NCI-H510A treated with DMSO at 0.1 percent for 48 hours (cell line): ENCODE measurements around the gene NFASC.
A peak's percentile ranks its signal among the peaks of the same experiment; 100 is the strongest.

ENCODE experiments used
- DNase-seq: peaks from one replicate; lab custom pipeline; 2025; lab: John Stamatoyannopoulos, UW

Gene NFASC

DNA sequence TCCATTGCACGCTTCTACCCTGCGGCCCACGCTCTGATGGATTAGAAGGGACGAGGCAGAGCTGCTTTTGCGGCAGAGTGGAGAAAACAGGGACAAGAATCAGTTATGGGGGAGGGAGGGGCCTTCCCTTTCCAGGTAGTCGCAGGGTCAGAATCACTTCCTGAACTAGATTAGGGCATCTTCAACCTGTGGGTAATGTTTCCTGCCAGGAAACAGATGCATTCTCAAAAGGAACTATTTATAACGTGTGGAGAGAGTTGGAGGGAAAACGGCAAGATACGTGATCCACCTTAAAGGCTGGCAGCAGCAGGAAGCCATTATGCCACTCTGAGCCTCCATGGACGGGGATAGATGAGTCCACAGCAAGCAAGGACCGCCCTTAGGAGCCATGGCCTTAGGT lies 112.5 kb downstream of the NFASC start:
- no peak for DNase-seq

- DNase-seq, result no peak
Observed at GRCh38 chr1:204983881-204984280, 113.2 kb downstream of the NFASC start.

DNA sequence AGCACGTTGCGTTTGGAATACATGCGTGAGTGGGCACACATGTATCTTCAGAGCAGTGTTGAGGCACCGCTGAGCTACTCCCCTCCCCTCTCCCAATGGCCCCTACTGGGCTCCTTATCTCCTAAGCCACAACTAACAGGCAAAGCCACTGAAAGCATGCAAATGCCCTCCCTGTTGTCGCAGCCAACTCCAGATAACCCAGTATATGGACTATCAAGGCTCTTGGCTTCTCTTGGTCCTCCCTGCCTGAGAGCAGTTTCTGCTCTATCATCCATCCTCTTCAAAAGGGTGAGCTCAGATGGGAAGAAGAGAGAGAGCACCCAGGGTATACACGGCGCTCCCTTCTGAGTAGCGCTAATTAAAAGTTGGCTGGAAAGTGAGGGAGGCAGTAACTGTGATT lies 113.8 kb downstream of the NFASC start:
- DNase-seq, result no peak

DNA sequence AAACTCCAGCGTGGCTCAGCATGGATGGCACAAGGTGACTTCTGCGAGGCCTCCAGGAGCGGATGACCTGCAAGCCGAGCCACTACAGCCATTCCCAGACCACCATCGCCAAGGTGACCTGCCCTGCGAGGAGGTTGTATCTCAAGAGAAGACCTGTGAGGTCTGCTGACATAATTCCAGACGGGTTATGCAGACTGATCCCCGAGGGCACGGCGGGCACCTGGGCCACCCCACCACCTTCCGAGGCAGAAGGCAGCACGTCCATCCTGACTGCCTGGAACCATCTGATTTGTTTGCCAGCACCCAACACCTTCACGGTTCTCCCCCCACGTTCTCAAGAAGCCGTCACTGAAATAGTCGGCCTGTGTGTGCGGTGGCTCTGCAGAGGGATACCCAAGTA lies 115.5 kb downstream of the NFASC start:
- DNase-seq, result no peak

DNA sequence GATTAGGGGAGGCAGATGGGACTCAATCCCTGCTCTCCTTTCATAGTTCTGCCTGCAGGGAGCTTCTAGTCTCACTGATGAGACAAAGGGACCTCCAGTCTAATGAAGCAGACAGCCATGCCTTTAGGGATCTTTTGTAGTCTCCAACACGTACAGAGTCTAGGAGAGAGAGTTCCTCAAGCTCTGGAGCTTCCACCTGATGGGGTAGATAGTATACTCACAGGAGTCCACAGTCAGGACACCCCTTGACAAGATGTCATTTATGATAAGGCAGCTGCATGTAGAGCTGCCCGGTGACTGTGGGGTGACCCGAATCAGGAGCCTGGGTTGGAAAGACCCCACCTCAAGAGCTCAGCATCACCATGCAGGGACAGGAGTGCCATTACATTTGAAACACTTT lies 117.0 kb downstream of the NFASC start:
- no peak for DNase-seq

DNA sequence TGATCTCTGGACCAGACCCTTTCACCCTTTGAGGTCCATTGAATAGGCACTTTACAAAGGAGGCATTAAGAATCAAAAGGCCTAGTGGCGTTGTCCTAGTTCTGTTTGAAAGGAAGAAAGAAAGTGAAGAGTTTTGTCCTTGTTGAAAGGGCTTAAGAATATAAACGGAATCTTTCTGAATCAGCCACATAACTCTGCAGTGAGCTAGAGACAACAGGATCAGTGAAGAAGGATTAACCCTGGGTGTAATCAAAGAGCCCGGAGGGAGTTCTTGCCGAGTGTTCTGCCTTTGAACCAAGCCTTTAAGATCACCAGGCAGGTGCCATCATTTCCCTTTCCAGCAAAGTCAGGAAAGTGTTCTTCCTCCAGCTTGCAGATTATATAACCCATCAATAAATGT lies 117.5 kb downstream of the NFASC start:
- no peak for DNase-seq

- peak; percentile 45 for DNase-seq
Observed at GRCh38 chr1:204989266-204990058, 118.8 kb downstream of the NFASC start.

DNA sequence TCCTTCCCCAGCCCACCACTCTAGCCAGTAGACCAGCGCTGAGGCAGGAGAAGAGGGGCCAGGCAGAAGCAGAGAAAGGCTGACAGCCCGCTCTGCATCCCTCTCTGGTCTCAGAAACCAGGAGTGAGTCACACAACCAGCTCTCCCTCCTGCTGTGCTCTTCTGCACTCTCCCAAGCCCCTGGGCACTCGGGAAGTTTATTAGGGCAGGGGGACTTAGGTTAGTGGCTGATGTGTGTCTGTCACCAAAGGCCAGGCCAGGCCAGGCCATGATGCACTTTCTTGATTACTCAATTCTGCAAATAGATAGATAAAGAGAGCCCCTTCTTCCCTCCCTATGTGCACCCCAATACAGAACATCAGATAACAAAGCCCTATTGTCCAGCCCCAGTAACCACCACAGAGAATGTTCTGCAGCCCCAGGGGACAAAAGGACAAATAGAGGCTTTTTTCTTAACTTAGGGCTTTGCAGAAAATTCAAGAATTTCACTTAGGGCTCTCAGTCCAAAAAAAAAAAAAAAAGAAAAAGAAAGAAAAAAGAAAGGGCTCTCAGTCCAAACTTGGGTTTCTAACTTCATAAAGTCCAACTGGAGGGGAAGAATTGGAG lies 119.5 kb downstream of the NFASC start:
- DNase-seq, result no peak

DNA sequence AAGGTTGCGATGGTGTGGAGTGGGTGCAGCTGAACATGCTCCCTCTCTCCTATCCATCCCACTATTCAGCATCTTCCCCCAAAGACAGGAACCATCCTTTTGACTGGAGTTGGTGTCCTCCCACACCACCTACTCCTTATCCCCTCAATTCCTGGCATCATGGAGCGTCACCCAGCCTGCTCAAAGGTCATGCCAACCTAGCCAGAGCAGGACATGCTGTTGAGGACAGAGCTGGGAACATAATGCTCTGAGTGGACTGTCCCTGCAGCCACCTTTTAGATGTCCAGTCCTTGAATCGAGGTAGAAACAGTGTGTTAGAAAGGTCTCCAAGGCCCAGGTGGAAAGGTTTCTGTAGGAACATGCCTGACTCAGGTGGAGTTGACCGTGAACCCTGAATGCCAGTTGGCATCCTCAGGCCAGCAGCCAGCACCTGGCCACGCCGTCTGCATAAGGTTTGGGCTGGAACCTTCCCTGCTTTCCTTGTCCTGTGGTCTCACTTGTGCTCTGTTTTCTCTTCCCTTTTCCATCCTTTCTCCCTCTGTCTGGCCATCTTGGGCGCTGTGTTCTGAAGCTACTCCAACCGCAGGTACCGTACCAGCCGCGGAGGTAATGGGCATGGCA lies 120.2 kb downstream of the NFASC start:
- no peak for DNase-seq

GRCh38 chr1:204991342-204991844 lies 120.7 kb downstream of the NFASC start:
- DNase-seq, result no peak

DNA sequence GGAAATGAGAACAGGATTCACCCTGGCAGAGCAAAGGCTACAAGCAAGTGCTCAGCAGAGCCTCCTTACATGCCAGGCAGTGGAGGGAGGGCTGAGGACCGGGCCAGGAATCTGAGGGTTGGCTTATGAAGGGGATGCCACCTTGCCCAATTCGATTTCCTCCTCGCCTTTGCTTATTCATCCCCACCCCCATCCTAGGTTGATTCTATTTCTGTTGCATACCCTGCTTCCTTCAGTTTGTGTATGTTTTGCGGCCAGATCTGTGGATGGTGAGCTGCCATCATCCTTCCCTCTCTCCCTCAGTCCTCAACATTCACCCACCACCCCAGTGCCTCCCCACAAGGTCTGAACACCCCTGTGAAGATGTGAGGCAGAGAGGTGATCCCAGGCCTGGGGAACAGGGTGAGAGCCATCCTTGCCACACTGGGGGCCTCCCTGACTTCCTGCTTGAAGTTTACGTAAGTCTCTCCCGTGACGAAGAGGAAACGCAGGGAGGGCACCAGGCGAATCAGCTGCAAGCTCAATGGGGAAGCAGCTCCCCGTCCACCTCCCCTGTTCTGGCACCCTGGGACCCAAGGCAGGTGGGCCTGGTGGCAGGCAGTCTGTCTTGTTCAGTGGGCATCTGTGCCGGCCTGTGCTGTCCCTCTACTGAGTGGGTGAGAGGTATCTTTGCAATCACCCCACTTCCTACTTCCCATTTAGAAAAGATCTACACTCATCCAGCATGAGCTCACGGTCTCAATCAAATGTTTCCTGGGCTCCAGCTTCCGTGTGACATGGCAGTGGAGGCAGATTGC lies 121.7 kb downstream of the NFASC start:
- no peak for DNase-seq

- DNase-seq, result no peak
Observed at GRCh38 chr1:204992998-204993314, 122.3 kb downstream of the NFASC start.

DNA sequence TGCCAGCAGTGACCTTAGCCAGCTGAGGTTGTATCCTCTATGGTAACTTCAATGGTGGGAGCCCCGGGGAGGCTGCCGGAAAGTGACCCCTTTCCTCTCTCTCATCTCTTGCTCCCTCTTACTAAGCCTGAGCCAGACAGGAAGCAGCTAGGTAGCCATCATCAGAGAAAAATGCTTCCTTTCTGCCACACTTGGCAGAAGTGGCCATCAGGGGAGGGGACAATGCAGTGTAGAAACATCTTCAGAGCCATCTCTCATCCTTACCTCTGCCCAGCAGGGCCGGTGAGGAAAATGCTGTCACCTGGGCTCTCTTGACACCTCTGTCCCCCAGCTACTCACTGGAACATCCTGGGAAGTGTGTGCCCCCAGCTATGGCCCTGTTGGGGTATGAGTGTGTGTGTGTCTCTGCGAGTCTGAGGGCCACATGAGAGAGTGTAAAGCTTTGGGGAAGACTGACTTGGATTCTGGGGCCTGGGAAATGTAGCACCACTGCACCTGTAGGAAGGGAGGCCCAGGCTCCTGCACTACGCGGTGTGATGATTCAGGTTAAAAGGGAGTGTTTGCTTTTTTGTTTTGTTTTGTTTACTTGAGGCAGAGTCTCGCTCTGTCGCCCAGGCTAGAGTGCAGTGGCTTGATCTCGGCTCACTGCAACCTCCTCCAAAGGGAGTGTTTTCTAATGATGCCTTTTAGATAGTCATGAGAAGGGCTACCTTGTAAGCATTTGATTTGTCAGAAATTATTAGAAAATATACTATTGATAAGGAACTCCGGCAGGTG lies 123.6 kb downstream of the NFASC start:
- DNase-seq, result peak; percentile 6

DNA sequence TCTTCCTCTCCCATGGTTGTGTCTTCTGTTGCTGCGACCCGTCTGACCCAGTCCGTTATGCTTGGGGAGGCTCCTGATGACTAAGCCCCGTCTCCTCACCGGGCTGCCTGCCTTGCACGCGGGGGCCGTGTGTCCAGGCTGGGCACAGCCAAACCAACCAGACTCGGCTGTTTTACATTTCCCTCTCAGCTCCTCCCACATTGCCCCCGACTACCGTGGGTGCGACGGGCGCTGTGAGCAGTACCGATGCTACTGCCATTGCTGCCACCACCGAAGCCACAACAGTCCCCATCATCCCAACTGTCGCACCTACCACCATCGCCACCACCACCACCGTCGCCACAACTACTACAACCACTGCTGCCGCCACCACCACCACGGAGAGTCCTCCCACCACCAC lies 126.3 kb downstream of the NFASC start:
- no peak for DNase-seq

DNA sequence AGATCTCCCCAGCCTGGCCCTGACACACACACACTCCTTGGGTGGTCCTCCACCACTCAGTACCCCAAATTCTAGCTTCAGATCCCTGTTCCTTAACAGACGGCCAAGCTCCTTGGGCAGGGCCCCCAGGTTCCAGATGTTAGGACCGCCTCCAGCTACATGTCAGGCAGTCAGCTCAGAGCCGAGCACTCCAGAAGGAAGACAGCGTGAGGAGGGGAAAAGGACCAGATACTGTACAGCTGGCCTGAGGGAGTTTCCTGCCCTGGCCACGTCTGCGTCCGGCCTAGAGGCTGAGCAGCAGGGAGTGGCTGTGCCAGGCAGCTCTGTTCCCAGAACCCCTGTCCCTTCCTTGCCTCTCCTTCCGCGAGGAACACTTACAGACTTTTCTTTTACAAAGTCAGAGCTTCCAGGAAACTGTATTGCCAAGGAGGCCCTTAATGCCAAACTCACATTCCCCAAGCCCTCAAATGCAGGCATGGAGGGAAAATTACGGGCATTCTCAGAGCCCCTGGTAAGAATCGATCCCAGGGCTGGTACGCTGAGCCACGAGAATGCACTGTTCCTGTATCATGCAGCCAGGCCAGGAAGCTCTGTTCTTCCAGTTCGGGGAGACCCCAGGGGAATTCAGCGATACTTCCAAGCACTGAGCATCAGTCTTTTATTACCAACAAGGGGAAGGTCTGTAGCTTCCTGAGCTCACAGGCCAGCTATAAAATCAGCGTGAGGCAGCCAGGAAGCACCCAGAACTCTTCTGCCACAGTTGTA lies 127.1 kb downstream of the NFASC start:
- no peak for DNase-seq

DNA sequence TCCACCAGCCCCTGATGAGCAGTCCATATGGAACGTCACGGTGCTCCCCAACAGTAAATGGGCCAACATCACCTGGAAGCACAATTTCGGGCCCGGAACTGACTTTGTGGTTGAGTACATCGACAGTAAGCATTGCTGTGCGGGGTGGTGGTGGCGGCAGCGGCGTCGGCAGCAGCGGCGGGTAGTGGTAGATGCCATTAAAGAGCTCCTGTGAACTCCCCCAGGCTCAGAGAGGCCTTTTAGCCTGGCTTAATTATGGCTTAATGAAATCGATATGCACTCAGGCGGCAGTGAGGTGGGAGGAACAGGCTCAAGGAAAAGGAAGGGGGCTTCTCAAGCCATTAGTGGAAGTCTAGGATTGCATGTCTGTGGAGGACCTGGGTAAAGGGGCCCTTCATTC lies 130.5 kb downstream of the NFASC start:
- DNase-seq, result no peak

- DNase-seq, result no peak
Observed at GRCh38 chr1:205002705-205003104, 132.0 kb downstream of the NFASC start.

- no peak for DNase-seq
Observed at GRCh38 chr1:205003358-205004131, 132.9 kb downstream of the NFASC start.

DNA sequence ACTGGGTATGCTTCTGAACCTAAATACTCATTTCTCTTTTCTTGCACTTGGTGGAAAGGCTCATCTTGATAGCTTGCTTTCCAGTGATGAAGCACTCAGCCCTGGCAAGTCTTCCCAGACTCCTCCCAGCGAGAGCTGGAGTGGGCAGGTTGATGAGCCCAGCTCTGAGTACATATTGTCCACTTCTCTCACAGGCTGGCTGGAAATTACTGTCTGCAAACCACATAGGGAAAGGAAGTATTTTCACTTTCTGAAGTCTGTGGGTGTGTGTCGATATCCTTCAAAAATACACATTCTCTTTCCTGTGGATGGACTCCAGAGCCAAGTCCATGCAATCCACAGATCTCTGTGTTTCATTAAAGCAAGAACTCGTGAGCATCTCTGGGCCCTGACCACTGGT lies 133.7 kb downstream of the NFASC start:
- no peak for DNase-seq

DNA sequence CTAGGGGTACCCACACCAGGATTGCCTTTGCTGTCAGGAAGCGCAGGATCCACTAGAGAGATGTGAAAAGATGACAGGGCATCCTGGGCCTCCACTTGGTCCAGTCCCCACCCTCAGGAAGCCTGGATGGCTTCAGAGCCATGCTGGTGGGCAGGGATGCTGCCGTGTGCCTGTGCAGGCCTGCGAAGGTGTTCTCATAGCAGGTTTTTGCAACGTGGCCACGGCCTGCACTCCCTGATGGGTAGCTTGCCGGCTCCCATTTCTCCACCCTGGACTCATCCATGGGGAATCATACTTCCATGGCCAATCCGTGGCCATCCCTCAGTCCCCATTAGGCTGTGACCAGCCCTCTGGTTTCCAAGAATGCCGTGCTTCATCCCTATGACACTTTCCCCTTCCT lies 138.2 kb downstream of the NFASC start:
- no peak for DNase-seq
